ENCODE data around the gene RARA.

The RARA gene

GRCh38 chr17:40309031-40309948, at the start of gene RARA:
RARA (plus strand) TSS chr17:40309180; CDS start chr17:40331219, 22,039 bp downstream.
- H3K4me3 ChIP-seq (ENCODE audit: low read length in 2 of 2): peak within 1 kb of the TSS; percentile 74 to 84
- no peaks in the 10 kb centered on the region for H3K9me3 ChIP-seq (ENCODE audit: control insufficient read depth in 2 of 2, low read length in 2 of 2)
- H3K36me3 ChIP-seq (ENCODE audit: control insufficient read depth in 2 of 2, insufficient read depth in 2 of 2, low read length in 2 of 2): no peaks in the 10 kb centered on the region
- H3K9ac ChIP-seq (ENCODE audit: low read depth in 1 of 2, low read length in 2 of 2): peak within 1 kb of the TSS; percentile 72 to 91
- no peaks in the 10 kb centered on the region for H3K27me3 ChIP-seq (ENCODE audit: control insufficient read depth in 2 of 2, insufficient read depth in 2 of 2, low read length in 2 of 2)
- H3K4me1 ChIP-seq (ENCODE audit: control insufficient read depth in 2 of 2, insufficient read depth in 2 of 2, low read length in 2 of 2): peaks cover 65 to 70% of the 10 kb centered on the region in 2 donors
- H3K27ac ChIP-seq (ENCODE audit: low read depth in 2 of 2, low read length in 2 of 2): peak within 1 kb of the TSS; percentile 58 to 74

GRCh38 chr17:40259505-40259904, 49.5 kb upstream of the RARA start:
- H3K36me3 ChIP-seq (ENCODE audit: control insufficient read depth in 2 of 2, insufficient read depth in 2 of 2, low read length in 2 of 2): peaks cover 39 to 51% of the 10 kb centered on the region in 2 donors
- peak overlapping the region; percentile 35 to 44 for H3K27ac ChIP-seq (ENCODE audit: low read depth in 2 of 2, low read length in 2 of 2)
- no peaks in the 10 kb centered on the region for H3K4me1 ChIP-seq (ENCODE audit: control insufficient read depth in 2 of 2, insufficient read depth in 2 of 2, low read length in 2 of 2)
- no peak overlapping the region for H3K4me3 ChIP-seq (ENCODE audit: low read length in 2 of 2)
- H3K27me3 ChIP-seq (ENCODE audit: control insufficient read depth in 2 of 2, insufficient read depth in 2 of 2, low read length in 2 of 2): no peaks in the 10 kb centered on the region
- H3K9ac ChIP-seq (ENCODE audit: low read depth in 1 of 2, low read length in 2 of 2): no peak overlapping the region
- no peaks in the 10 kb centered on the region for H3K9me3 ChIP-seq (ENCODE audit: control insufficient read depth in 2 of 2, low read length in 2 of 2)

GRCh38 chr17:40260528-40260927, 48.5 kb upstream of the RARA start:
- Histone ChIP-seq H3K4me1 (ENCODE audit: control insufficient read depth in 2 of 2, insufficient read depth in 2 of 2, low read length in 2 of 2) (no peaks in the 10 kb centered on the region), H3K27me3 (ENCODE audit: control insufficient read depth in 2 of 2, insufficient read depth in 2 of 2, low read length in 2 of 2) (no peaks in the 10 kb centered on the region), H3K27ac (ENCODE audit: low read depth in 2 of 2, low read length in 2 of 2) (no peak overlapping the region), H3K9ac (ENCODE audit: low read depth in 1 of 2, low read length in 2 of 2) (no peak overlapping the region), H3K9me3 (ENCODE audit: control insufficient read depth in 2 of 2, low read length in 2 of 2) (no peaks in the 10 kb centered on the region), H3K36me3 (ENCODE audit: control insufficient read depth in 2 of 2, insufficient read depth in 2 of 2, low read length in 2 of 2) (peaks cover 48 to 62% of the 10 kb centered on the region in 2 donors), H3K4me3 (ENCODE audit: low read length in 2 of 2) (no peak overlapping the region)

GRCh38 chr17:40264458-40265185, 44.4 kb upstream of the RARA start:
- Histone ChIP-seq H3K27ac (ENCODE audit: low read depth in 2 of 2, low read length in 2 of 2) (no peak overlapping the region), H3K9ac (ENCODE audit: low read depth in 1 of 2, low read length in 2 of 2) (no peak overlapping the region), H3K27me3 (ENCODE audit: control insufficient read depth in 2 of 2, insufficient read depth in 2 of 2, low read length in 2 of 2) (no peaks in the 10 kb centered on the region), H3K4me3 (ENCODE audit: low read length in 2 of 2) (no peak overlapping the region), H3K9me3 (ENCODE audit: control insufficient read depth in 2 of 2, low read length in 2 of 2) (no peaks in the 10 kb centered on the region), H3K4me1 (ENCODE audit: control insufficient read depth in 2 of 2, insufficient read depth in 2 of 2, low read length in 2 of 2) (no peaks in the 10 kb centered on the region), H3K36me3 (ENCODE audit: control insufficient read depth in 2 of 2, insufficient read depth in 2 of 2, low read length in 2 of 2) (peaks cover 43 to 56% of the 10 kb centered on the region in 2 donors)

- no peaks in the 10 kb centered on the region for H3K27me3 ChIP-seq (ENCODE audit: control insufficient read depth in 2 of 2, insufficient read depth in 2 of 2, low read length in 2 of 2)
- H3K36me3 ChIP-seq (ENCODE audit: control insufficient read depth in 2 of 2, insufficient read depth in 2 of 2, low read length in 2 of 2): peaks cover 42 to 54% of the 10 kb centered on the region in 2 donors
- H3K4me3 ChIP-seq (ENCODE audit: low read length in 2 of 2): no peak overlapping the region
- H3K9ac ChIP-seq (ENCODE audit: low read depth in 1 of 2, low read length in 2 of 2): no peak overlapping the region
- no peaks in the 10 kb centered on the region for H3K9me3 ChIP-seq (ENCODE audit: control insufficient read depth in 2 of 2, low read length in 2 of 2)
- no peak overlapping the region for H3K27ac ChIP-seq (ENCODE audit: low read depth in 2 of 2, low read length in 2 of 2)
- no peaks in the 10 kb centered on the region for H3K4me1 ChIP-seq (ENCODE audit: control insufficient read depth in 2 of 2, insufficient read depth in 2 of 2, low read length in 2 of 2)
These were observed 43.6 kb upstream of the RARA start for GRCh38 chr17:40265337-40265736.

- Histone ChIP-seq H3K4me3 (ENCODE audit: low read length in 2 of 2) (no peak overlapping the region), H3K9me3 (ENCODE audit: control insufficient read depth in 2 of 2, low read length in 2 of 2) (no peaks in the 10 kb centered on the region), H3K9ac (ENCODE audit: low read depth in 1 of 2, low read length in 2 of 2) (no peak overlapping the region), H3K27me3 (ENCODE audit: control insufficient read depth in 2 of 2, insufficient read depth in 2 of 2, low read length in 2 of 2) (no peaks in the 10 kb centered on the region), H3K27ac (ENCODE audit: low read depth in 2 of 2, low read length in 2 of 2) (no peak overlapping the region), H3K36me3 (ENCODE audit: control insufficient read depth in 2 of 2, insufficient read depth in 2 of 2, low read length in 2 of 2) (peaks cover 42 to 62% of the 10 kb centered on the region in 2 donors), H3K4me1 (ENCODE audit: control insufficient read depth in 2 of 2, insufficient read depth in 2 of 2, low read length in 2 of 2) (no peaks in the 10 kb centered on the region)
These were observed 42.1 kb upstream of the RARA start for GRCh38 chr17:40266882-40267281.

GRCh38 chr17:40268141-40268712, 40.8 kb upstream of the RARA start:
- no peak overlapping the region for H3K27ac ChIP-seq (ENCODE audit: low read depth in 2 of 2, low read length in 2 of 2)
- H3K4me1 ChIP-seq (ENCODE audit: control insufficient read depth in 2 of 2, insufficient read depth in 2 of 2, low read length in 2 of 2): no peaks in the 10 kb centered on the region
- H3K36me3 ChIP-seq (ENCODE audit: control insufficient read depth in 2 of 2, insufficient read depth in 2 of 2, low read length in 2 of 2): peaks cover 38 to 55% of the 10 kb centered on the region in 2 donors

GRCh38 chr17:40278414-40278813, 30.6 kb upstream of the RARA start:
- Histone ChIP-seq H3K36me3 (ENCODE audit: control insufficient read depth in 2 of 2, insufficient read depth in 2 of 2, low read length in 2 of 2) (peaks cover 56 to 60% of the 10 kb centered on the region in 2 donors), H3K4me3 (ENCODE audit: low read length in 2 of 2) (no peak overlapping the region), H3K27ac (ENCODE audit: low read depth in 2 of 2, low read length in 2 of 2) (no peak overlapping the region), H3K9me3 (ENCODE audit: control insufficient read depth in 2 of 2, low read length in 2 of 2) (no peaks in the 10 kb centered on the region), H3K9ac (ENCODE audit: low read depth in 1 of 2, low read length in 2 of 2) (no peak overlapping the region), H3K27me3 (ENCODE audit: control insufficient read depth in 2 of 2, insufficient read depth in 2 of 2, low read length in 2 of 2) (no peaks in the 10 kb centered on the region), H3K4me1 (ENCODE audit: control insufficient read depth in 2 of 2, insufficient read depth in 2 of 2, low read length in 2 of 2) (peaks cover 0 to under 1% of the 10 kb centered on the region in 2 donors)

More at GRCh38 chr17:40268141-40268712, 40.8 kb upstream of the RARA start:
- H3K9me3 ChIP-seq (ENCODE audit: control insufficient read depth in 2 of 2, low read length in 2 of 2): no peaks in the 10 kb centered on the region
- H3K4me3 ChIP-seq (ENCODE audit: low read length in 2 of 2): no peak overlapping the region
- H3K27me3 ChIP-seq (ENCODE audit: control insufficient read depth in 2 of 2, insufficient read depth in 2 of 2, low read length in 2 of 2): no peaks in the 10 kb centered on the region
- H3K9ac ChIP-seq (ENCODE audit: low read depth in 1 of 2, low read length in 2 of 2): no peak overlapping the region

- H3K27me3 ChIP-seq (ENCODE audit: control insufficient read depth in 2 of 2, insufficient read depth in 2 of 2, low read length in 2 of 2): no peaks in the 10 kb centered on the region
- H3K4me1 ChIP-seq (ENCODE audit: control insufficient read depth in 2 of 2, insufficient read depth in 2 of 2, low read length in 2 of 2): peaks cover 6% of the 10 kb centered on the region in 2 donors
- no peak overlapping the region for H3K9ac ChIP-seq (ENCODE audit: low read depth in 1 of 2, low read length in 2 of 2)
- no peak overlapping the region for H3K4me3 ChIP-seq (ENCODE audit: low read length in 2 of 2)
- H3K27ac ChIP-seq (ENCODE audit: low read depth in 2 of 2, low read length in 2 of 2): no peak overlapping the region
- H3K9me3 ChIP-seq (ENCODE audit: control insufficient read depth in 2 of 2, low read length in 2 of 2): no peaks in the 10 kb centered on the region
- peaks cover 48 to 56% of the 10 kb centered on the region in 2 donors for H3K36me3 ChIP-seq (ENCODE audit: control insufficient read depth in 2 of 2, insufficient read depth in 2 of 2, low read length in 2 of 2)
These were observed 29.6 kb upstream of the RARA start for GRCh38 chr17:40279402-40279801.

GRCh38 chr17:40281663-40282062, 27.3 kb upstream of the RARA start:
- no peak overlapping the region for H3K27ac ChIP-seq (ENCODE audit: low read depth in 2 of 2, low read length in 2 of 2)
- H3K4me1 ChIP-seq (ENCODE audit: control insufficient read depth in 2 of 2, insufficient read depth in 2 of 2, low read length in 2 of 2): peaks cover 14 to 17% of the 10 kb centered on the region in 2 donors
- H3K9me3 ChIP-seq (ENCODE audit: control insufficient read depth in 2 of 2, low read length in 2 of 2): no peaks in the 10 kb centered on the region
- no peak overlapping the region for H3K9ac ChIP-seq (ENCODE audit: low read depth in 1 of 2, low read length in 2 of 2)
- no peaks in the 10 kb centered on the region for H3K27me3 ChIP-seq (ENCODE audit: control insufficient read depth in 2 of 2, insufficient read depth in 2 of 2, low read length in 2 of 2)
- no peak overlapping the region for H3K4me3 ChIP-seq (ENCODE audit: low read length in 2 of 2)
- H3K36me3 ChIP-seq (ENCODE audit: control insufficient read depth in 2 of 2, insufficient read depth in 2 of 2, low read length in 2 of 2): peaks cover 31 to 44% of the 10 kb centered on the region in 2 donors
